Measurements from ENCODE around the gene TICAM2.
A peak's percentile ranks its signal among the peaks of the same experiment; 100 is the strongest.

The TICAM2 gene

DNA sequence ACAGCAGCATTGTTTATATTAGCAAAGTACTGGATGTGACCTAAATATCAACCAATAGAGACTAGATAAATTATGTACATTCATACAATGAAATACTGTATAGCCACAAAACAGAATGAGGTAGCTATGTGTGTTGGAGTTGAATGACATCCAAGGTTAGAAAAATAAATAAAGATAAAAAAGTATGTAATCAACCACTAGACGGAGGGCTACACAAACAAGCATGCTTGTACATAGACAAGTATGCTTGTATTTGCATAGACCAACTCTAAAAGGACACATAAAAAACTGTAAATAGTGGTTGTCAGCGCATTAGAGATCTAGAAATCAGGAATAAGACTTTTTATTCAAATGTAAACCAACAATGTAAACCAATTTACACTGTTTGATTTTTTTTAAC lies 60.7 kb downstream of the TICAM2 start (continued):
- TF ChIP-seq PPARA (CRISPR knock-in tag; IDR thresholded peaks at IDR 0.05; ENCODE audit: borderline replicate concordance), result no peak

DNA sequence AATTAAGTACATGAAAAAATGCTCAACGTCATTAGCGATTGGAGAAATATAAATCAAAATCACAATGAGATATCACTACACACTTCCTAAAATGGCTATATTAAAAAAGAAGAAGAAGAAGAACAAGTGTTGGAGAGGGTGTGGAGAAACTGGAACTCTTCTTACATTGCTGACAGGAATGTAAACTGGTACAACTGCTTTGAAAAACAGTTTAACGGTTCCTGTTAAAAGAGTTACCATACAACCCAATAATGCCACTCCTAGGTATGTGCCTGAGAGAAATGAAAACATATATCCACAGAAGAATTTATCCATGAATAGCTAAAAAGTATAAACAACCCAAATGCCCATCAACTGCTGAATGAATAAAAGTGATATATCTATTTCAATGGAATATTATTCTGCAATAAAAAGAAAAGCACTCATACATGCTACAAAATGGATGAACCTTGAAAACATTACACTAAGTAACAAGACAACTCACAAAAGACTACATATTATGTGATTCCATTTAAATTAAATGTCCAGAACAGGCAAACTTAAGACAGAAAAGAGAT lies 66.7 kb downstream of the TICAM2 start:
- TF ChIP-seq ZNF8 (CRISPR knock-in tag; IDR thresholded peaks at IDR 0.05) (no peak), ESRRG (CRISPR knock-in tag; IDR thresholded peaks at IDR 0.05) (no peak), CSDC2 (CRISPR knock-in tag; IDR thresholded peaks at IDR 0.05) (no peak), ZNF70 (CRISPR knock-in tag; IDR thresholded peaks at IDR 0.05) (no peak), BACH2 (CRISPR knock-in tag; IDR thresholded peaks at IDR 0.05; ENCODE audit: borderline replicate concordance) (no peak), PPARA (CRISPR knock-in tag; IDR thresholded peaks at IDR 0.05; ENCODE audit: borderline replicate concordance) (no peak), SNAI2 (CRISPR knock-in tag; IDR thresholded peaks at IDR 0.05) (no peak), ISL1 (CRISPR knock-in tag; IDR thresholded peaks at IDR 0.05) (no peak), ZFP3 (CRISPR knock-in tag; IDR thresholded peaks at IDR 0.05) (no peak), TOX (CRISPR knock-in tag; IDR thresholded peaks at IDR 0.05; ENCODE audit: borderline replicate concordance) (no peak), GLIS3 (CRISPR knock-in tag; IDR thresholded peaks at IDR 0.05) (no peak), TCF4 (CRISPR knock-in tag; IDR thresholded peaks at IDR 0.05; ENCODE audit: borderline replicate concordance) (no peak)
- TF ChIP-seq, protein P1, sequence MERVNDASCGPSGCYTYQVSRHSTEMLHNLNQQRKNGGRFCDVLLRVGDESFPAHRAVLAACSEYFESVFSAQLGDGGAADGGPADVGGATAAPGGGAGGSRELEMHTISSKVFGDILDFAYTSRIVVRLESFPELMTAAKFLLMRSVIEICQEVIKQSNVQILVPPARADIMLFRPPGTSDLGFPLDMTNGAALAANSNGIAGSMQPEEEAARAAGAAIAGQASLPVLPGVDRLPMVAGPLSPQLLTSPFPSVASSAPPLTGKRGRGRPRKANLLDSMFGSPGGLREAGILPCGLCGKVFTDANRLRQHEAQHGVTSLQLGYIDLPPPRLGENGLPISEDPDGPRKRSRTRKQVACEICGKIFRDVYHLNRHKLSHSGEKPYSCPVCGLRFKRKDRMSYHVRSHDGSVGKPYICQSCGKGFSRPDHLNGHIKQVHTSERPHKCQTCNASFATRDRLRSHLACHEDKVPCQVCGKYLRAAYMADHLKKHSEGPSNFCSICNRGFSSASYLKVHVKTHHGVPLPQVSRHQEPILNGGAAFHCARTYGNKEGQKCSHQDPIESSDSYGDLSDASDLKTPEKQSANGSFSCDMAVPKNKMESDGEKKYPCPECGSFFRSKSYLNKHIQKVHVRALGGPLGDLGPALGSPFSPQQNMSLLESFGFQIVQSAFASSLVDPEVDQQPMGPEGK (CRISPR knock-in tag; IDR thresholded peaks at IDR 0.05; ENCODE audit: borderline replicate concordance), result no peak
- TF ChIP-seq, protein P2, sequence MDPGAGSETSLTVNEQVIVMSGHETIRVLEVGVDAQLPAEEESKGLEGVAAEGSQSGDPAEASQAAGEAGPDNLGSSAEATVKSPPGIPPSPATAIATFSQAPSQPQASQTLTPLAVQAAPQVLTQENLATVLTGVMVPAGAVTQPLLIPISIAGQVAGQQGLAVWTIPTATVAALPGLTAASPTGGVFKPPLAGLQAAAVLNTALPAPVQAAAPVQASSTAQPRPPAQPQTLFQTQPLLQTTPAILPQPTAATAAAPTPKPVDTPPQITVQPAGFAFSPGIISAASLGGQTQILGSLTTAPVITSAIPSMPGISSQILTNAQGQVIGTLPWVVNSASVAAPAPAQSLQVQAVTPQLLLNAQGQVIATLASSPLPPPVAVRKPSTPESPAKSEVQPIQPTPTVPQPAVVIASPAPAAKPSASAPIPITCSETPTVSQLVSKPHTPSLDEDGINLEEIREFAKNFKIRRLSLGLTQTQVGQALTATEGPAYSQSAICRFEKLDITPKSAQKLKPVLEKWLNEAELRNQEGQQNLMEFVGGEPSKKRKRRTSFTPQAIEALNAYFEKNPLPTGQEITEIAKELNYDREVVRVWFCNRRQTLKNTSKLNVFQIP (CRISPR knock-in tag; IDR thresholded peaks at IDR 0.05; ENCODE audit: borderline replicate concordance, low read depth), result no peak
- TF ChIP-seq, protein P3, sequence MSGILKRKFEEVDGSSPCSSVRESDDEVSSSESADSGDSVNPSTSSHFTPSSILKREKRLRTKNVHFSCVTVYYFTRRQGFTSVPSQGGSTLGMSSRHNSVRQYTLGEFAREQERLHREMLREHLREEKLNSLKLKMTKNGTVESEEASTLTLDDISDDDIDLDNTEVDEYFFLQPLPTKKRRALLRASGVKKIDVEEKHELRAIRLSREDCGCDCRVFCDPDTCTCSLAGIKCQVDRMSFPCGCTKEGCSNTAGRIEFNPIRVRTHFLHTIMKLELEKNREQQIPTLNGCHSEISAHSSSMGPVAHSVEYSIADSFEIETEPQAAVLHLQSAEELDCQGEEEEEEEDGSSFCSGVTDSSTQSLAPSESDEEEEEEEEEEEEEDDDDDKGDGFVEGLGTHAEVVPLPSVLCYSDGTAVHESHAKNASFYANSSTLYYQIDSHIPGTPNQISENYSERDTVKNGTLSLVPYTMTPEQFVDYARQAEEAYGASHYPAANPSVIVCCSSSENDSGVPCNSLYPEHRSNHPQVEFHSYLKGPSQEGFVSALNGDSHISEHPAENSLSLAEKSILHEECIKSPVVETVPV (CRISPR knock-in tag; IDR thresholded peaks at IDR 0.05), result no peak
- no peak for ATAC-seq

DNA sequence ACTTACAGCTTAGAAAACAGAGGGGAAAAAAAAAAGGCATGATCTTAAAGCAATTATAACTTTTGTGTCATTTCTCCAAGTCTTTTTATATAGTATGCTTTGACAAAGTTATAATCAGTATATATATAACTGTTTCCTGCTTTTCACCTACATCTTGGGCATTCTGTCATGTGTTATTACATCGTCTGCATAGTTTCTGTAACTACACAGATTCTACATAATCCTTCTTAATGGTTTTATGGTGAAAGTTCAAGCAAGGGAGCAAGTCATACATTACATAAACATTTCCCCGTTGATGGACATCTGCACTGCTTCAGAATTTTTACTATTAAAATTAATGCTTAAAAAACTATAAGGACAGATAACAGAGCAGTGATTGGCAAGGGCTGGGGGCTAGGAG lies 69.8 kb downstream of the TICAM2 start:
- TF ChIP-seq ISL1 (CRISPR knock-in tag; IDR thresholded peaks at IDR 0.05) (0 out of 2 replicates have a peak, but pooled peaks have one; percentile 9), ZC3H10 (CRISPR knock-in tag; IDR thresholded peaks at IDR 0.05) (no peak)
- peak; percentile 49 for ATAC-seq

DNA sequence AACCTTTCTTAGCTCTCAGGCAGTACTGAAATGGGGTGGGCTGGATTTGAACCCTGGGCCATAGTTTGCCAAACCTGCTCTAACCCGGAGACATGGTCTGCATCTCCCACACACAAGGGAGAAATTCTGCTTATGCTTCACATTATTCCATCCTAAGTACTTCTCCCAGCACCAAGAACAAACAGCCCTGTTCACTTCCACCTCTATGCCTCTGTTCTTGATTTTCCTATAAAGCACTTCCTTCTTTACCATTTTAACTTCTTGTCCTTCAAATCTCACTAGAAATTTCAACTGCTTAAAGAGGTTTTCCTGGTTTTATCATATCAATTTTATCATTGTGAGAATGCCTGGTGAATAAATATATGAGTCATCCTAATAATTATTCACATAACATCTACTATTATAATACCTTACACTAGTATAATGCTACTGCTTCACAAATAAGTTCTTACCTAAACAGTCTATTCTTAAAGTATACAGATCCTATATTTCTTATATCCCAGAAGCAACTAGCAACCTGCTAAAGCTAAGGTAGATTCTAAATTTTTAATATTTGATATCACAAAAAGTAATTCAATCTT lies 70.4 kb downstream of the TICAM2 start:
- TF ChIP-seq ZFP30 (CRISPR knock-in tag; IDR thresholded peaks at IDR 0.05) (no peak), ZNF70 (CRISPR knock-in tag; IDR thresholded peaks at IDR 0.05) (no peak), ZNF8 (CRISPR knock-in tag; IDR thresholded peaks at IDR 0.05) (no peak), ESRRG (CRISPR knock-in tag; IDR thresholded peaks at IDR 0.05) (no peak), CSDC2 (CRISPR knock-in tag; IDR thresholded peaks at IDR 0.05) (no peak), ZC3H10 (CRISPR knock-in tag; IDR thresholded peaks at IDR 0.05) (no peak), BACH2 (CRISPR knock-in tag; IDR thresholded peaks at IDR 0.05; ENCODE audit: borderline replicate concordance) (no peak), TCF4 (CRISPR knock-in tag; IDR thresholded peaks at IDR 0.05; ENCODE audit: borderline replicate concordance) (no peak), OSR1 (CRISPR knock-in tag; IDR thresholded peaks at IDR 0.05) (no peak), ISL1 (CRISPR knock-in tag; IDR thresholded peaks at IDR 0.05) (no peak)
- TF ChIP-seq, protein P1 (CRISPR knock-in tag; IDR thresholded peaks at IDR 0.05; ENCODE audit: borderline replicate concordance), result no peak
- TF ChIP-seq, protein P3 (CRISPR knock-in tag; IDR thresholded peaks at IDR 0.05), result no peak
- TF ChIP-seq, protein P4, sequence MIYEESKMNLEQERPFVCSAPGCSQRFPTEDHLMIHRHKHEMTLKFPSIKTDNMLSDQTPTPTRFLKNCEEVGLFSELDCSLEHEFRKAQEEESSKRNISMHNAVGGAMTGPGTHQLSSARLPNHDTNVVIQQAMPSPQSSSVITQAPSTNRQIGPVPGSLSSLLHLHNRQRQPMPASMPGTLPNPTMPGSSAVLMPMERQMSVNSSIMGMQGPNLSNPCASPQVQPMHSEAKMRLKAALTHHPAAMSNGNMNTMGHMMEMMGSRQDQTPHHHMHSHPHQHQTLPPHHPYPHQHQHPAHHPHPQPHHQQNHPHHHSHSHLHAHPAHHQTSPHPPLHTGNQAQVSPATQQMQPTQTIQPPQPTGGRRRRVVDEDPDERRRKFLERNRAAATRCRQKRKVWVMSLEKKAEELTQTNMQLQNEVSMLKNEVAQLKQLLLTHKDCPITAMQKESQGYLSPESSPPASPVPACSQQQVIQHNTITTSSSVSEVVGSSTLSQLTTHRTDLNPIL (CRISPR knock-in tag; IDR thresholded peaks at IDR 0.05; ENCODE audit: low read depth), result no peak

More for the DNA sequence above, 70.4 kb downstream of the TICAM2 start:
- ATAC-seq, result peak; percentile 61

All from SK-N-SH treated with all-trans-retinoic acid at 6 μM for 48 hours (cell line).